GM23338 (cell line): ENCODE results near the gene VAV3. TPM values are rescaled to one million over a fixed set of nuclear protein-coding genes. Genes with fewer than 3 reads are reported as not detected.

ENCODE experiments used
- ATAC-seq: fragments of 200-7000 bp; cut with Tn5 transposase; 3 replicates; pipeline ENCODE4 v1.9.1; 2020
- DNase-seq: peaks from one replicate; pipeline ENCODE4 v3.0.0-alpha.2; 2015; ENCODE audit warnings: low spot score
- H2AFZ ChIP-seq: fragments of 200-600 bp; sonication (generic); 2 replicates; pipeline ENCODE4 v1.8.0; 2016; ENCODE audit warnings: antibody characterized with exemption, mild to moderate bottlenecking, moderate library complexity
- H3F3A ChIP-seq: fragments of 200-600 bp; sonication (generic); replicated peaks from 2 replicates; pipeline ENCODE4 v1.8.0; 2017; ENCODE audit warnings: antibody characterized with exemption, mixed run types, low read depth
- H3K27ac ChIP-seq: fragments of 200-600 bp; sonication (generic); 2 replicates; pipeline ENCODE4 v1.6.1; 2016; ENCODE audit warnings: low read depth
- H3K27me3 ChIP-seq: fragments of 200-600 bp; sonication (generic); 2 replicates; pipeline ENCODE4 v1.8.0; 2016; ENCODE audit warnings: mild to moderate bottlenecking, mixed run types, moderate library complexity; ENCODE audit not compliant: insufficient read depth
- H3K36me3 ChIP-seq: fragments of 200-600 bp; sonication (generic); 2 replicates; pipeline ENCODE4 v1.8.0; 2016; ENCODE audit warnings: mild to moderate bottlenecking; ENCODE audit not compliant: insufficient read depth
- H3K4me1 ChIP-seq: fragments of 200-600 bp; sonication (generic); 2 replicates; pipeline ENCODE4 v1.8.0; 2016; ENCODE audit warnings: mild to moderate bottlenecking, moderate library complexity; ENCODE audit not compliant: insufficient read depth
- H3K4me2 ChIP-seq: fragments of 200-600 bp; sonication (generic); 2 replicates; pipeline ENCODE4 v1.7.1; 2017; ENCODE audit warnings: mixed run types
- H3K4me3 ChIP-seq: fragments of 200-600 bp; sonication (generic); 2 replicates; pipeline ENCODE4 v1.6.1; 2016; ENCODE audit warnings: mixed run types
- H3K79me2 ChIP-seq: fragments of 200-600 bp; sonication (generic); replicated peaks from 2 replicates; pipeline ENCODE4 v1.8.0; 2017; ENCODE audit warnings: mild to moderate bottlenecking; ENCODE audit not compliant: insufficient read depth
- H3K9me2 ChIP-seq: fragments of 200-600 bp; sonication (generic); 2 replicates; pipeline ENCODE4 v1.8.0; 2017; ENCODE audit not compliant: insufficient read depth
- H4K20me1 ChIP-seq: fragments of 200-600 bp; sonication (generic); replicated peaks from 2 replicates; pipeline ENCODE4 v1.8.0; 2017; ENCODE audit warnings: mild to moderate bottlenecking; ENCODE audit not compliant: insufficient read depth
- H3K27ac Mint-ChIP-seq: 2 replicates; pipeline ENCODE4 v1.8.0; 2020; ENCODE audit warnings: inconsistent platforms, mild to moderate bottlenecking, moderate library complexity, mixed read lengths
- H3K27me3 Mint-ChIP-seq: 3 replicates; pipeline ENCODE4 v1.8.0; 2022; ENCODE audit warnings: low read depth, mild to moderate bottlenecking, moderate library complexity, mixed read lengths, inconsistent platforms; ENCODE audit not compliant: insufficient read depth, poor library complexity
- H3K36me3 Mint-ChIP-seq: 3 replicates; pipeline ENCODE4 v1.8.0; 2021; ENCODE audit warnings: low read depth, mild to moderate bottlenecking, inconsistent platforms, moderate library complexity, mixed read lengths
- H3K4me1 Mint-ChIP-seq: 3 replicates; pipeline ENCODE4 v1.8.0; 2020; ENCODE audit warnings: mild to moderate bottlenecking, inconsistent platforms, mixed read lengths
- H3K4me3 Mint-ChIP-seq: 3 replicates; pipeline ENCODE4 v1.8.0; 2021; ENCODE audit warnings: moderate library complexity, mild to moderate bottlenecking, inconsistent platforms, mixed read lengths
- H3K9me3 Mint-ChIP-seq: 3 replicates; pipeline ENCODE4 v1.8.0; 2020; ENCODE audit warnings: moderate library complexity, mild to moderate bottlenecking, inconsistent platforms, mixed read lengths
- EZH2 ChIP-seq: fragments of 200-600 bp; sonication (generic); IDR thresholded peaks from one replicate; pipeline ENCODE4 v1.8.0; 2017; ENCODE audit warnings: antibody characterized with exemption, mild to moderate bottlenecking, low read depth; ENCODE audit not compliant: unreplicated experiment
- EZH2phosphoT487 ChIP-seq: fragments of 200-600 bp; sonication (generic); IDR thresholded peaks from one replicate; pipeline ENCODE4 v1.8.1; 2018; ENCODE audit warnings: antibody characterized with exemption; ENCODE audit not compliant: unreplicated experiment
- NANOG ChIP-seq: IDR thresholded peaks from 2 replicates; pipeline ENCODE4 v1.6.1; 2016; ENCODE audit warnings: antibody characterized with exemption, borderline replicate concordance
- POLR2AphosphoS5 ChIP-seq: IDR thresholded peaks from 2 replicates; pipeline ENCODE4 v1.6.1; 2016; ENCODE audit warnings: antibody characterized with exemption, low read depth
- STAT1 ChIP-seq: IDR thresholded peaks from one replicate; pipeline ENCODE4 v1.6.1; 2016; ENCODE audit warnings: antibody characterized with exemption; ENCODE audit not compliant: unreplicated experiment
- ZNF331 ChIP-seq: fragments of 250-450 bp; sonication (Bioruptor Pico); IDR thresholded peaks from 2 replicates; pipeline ENCODE4 v1.5.0; 2020; ENCODE audit warnings: low read depth, mild to moderate bottlenecking, moderate library complexity
- polyA plus RNA-seq: library from polyadenylated mRNA; unstranded; fragments of >200 nt; fragmentation: Nextera tagmentation; extraction: Ambion mirVana; gene quantifications from 2 replicates; pipeline ENCODE4 v1.2.1, GENCODE V29; 2016
- total RNA-seq: library from RNA; depleted of rRNA; stranded (reverse); fragments of >200 nt; shearing (Covaris generic); gene quantifications from 2 replicates; pipeline ENCODE4 v1.2.3, GENCODE V29; 2014
- TF ChIP-seq, protein P1 (sequence below): IDR thresholded peaks from 2 replicates; pipeline ENCODE4 v1.6.1; 2016; ENCODE audit warnings: antibody characterized with exemption
- TF ChIP-seq, protein P2 (sequence below): IDR thresholded peaks from one replicate; pipeline ENCODE4 v1.6.1; 2018; ENCODE audit warnings: antibody characterized with exemption; ENCODE audit not compliant: unreplicated experiment

The VAV3 gene
- total and polyA plus RNA-seq, 2 experiments from 2014 or later, result 3.0 to 11.3 TPM

DNA sequence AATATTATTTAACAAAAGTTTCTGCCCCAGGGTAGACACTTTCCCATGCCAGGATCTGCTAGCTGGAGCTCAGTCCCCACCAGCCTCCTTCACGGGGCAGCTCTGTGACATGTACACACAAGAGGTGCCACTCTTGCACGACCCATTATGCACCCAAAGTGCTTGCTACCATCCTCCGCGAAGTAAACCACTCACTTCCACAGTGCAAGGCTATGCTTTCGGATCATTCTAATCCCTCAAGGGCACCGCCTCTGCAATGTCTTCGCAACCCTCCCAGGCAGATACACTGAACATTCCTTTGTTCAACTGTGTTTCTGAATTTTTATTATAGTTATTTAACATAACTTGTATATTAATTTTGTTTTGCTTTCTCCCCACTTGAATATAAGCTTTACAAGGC lies 303.8 kb downstream of the VAV3 start:
- Histone ChIP-seq H3F3A (no peaks in the 10 kb centered on the region), H3K4me3 (no peak overlapping the region), H3K79me2 (no peaks in the 10 kb centered on the region), H3K4me2 (no peak overlapping the region), H3K27me3 (no peaks in the 10 kb centered on the region), H3K27ac (no peak overlapping the region), H3K4me1 (no peaks in the 10 kb centered on the region), H3K9me2 (no peaks in the 10 kb centered on the region), H3K36me3 (no peaks in the 10 kb centered on the region), H2AFZ (no peak overlapping the region), H4K20me1 (no peaks in the 10 kb centered on the region)
- H3K27ac Mint-ChIP-seq, result no peak overlapping the region
- ATAC-seq, result no peak
- no peaks in the 10 kb centered on the region for H3K9me3 Mint-ChIP-seq
- no peaks in the 10 kb centered on the region for H3K4me1 Mint-ChIP-seq
- H3K4me3 Mint-ChIP-seq, result no peak overlapping the region
- no peaks in the 10 kb centered on the region for H3K27me3 Mint-ChIP-seq
- TF ChIP-seq POLR2AphosphoS5 (no peak), EZH2 (no peak)
- TF ChIP-seq, protein P1, sequence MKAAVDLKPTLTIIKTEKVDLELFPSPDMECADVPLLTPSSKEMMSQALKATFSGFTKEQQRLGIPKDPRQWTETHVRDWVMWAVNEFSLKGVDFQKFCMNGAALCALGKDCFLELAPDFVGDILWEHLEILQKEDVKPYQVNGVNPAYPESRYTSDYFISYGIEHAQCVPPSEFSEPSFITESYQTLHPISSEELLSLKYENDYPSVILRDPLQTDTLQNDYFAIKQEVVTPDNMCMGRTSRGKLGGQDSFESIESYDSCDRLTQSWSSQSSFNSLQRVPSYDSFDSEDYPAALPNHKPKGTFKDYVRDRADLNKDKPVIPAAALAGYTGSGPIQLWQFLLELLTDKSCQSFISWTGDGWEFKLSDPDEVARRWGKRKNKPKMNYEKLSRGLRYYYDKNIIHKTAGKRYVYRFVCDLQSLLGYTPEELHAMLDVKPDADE, result no peak
- no peak for DNase-seq
- H3K36me3 Mint-ChIP-seq, result no peaks in the 10 kb centered on the region

DNA sequence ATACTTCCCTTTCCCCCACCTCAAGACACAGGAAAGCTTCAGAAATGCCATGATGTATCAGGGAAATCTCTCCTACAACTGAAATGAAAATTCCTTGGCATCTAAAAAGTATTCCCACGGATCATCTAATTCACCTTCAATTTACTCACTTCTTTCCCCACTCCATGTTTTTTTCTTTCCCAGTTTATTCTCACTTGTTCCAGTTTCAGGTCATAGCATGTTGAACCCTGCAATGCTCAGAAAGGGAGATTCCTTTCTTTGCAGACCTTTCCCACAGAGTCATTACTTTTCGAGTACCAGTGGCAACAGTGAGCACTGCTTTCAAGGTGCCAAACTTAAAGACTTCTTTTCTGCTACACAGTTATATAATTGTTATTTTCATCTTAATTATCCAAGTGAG lies 305.0 kb downstream of the VAV3 start:
- Histone ChIP-seq H4K20me1 (no peaks in the 10 kb centered on the region), H3K4me2 (no peak overlapping the region), H3K4me1 (no peaks in the 10 kb centered on the region), H3K9me2 (no peaks in the 10 kb centered on the region), H3K27ac (no peak overlapping the region), H3K27me3 (no peaks in the 10 kb centered on the region), H3K79me2 (no peaks in the 10 kb centered on the region), H3K36me3 (no peaks in the 10 kb centered on the region), H3K4me3 (no peak overlapping the region), H2AFZ (no peak overlapping the region), H3F3A (no peaks in the 10 kb centered on the region)
- Mint-ChIP-seq H3K4me1 (no peaks in the 10 kb centered on the region), H3K9me3 (no peaks in the 10 kb centered on the region), H3K27me3 (no peaks in the 10 kb centered on the region), H3K36me3 (no peaks in the 10 kb centered on the region), H3K27ac (no peak overlapping the region), H3K4me3 (no peak overlapping the region)
- no peak for ATAC-seq
- no peak for TF ChIP-seq EZH2phosphoT487
- no peak for TF ChIP-seq EZH2
- TF ChIP-seq STAT1, result no peak
- TF ChIP-seq ZNF331 (CRISPR knock-in tag), result no peak
- DNase-seq, result no peak

- no peak overlapping the region for H3K27ac ChIP-seq
- no peaks in the 10 kb centered on the region for H3K9me2 ChIP-seq
- H3K27me3 Mint-ChIP-seq, result no peaks in the 10 kb centered on the region
- H3K4me1 ChIP-seq, result no peaks in the 10 kb centered on the region
- ATAC-seq (no peak), DNase-seq (no peak)
- H3K36me3 ChIP-seq, result no peaks in the 10 kb centered on the region
- H3K27me3 ChIP-seq, result no peaks in the 10 kb centered on the region
- no peak overlapping the region for H3K4me3 Mint-ChIP-seq
- peaks cover 11% of the 10 kb centered on the region; the same call in 2 of the 3 replicates for H3K4me1 Mint-ChIP-seq
- no peak overlapping the region for H3K27ac Mint-ChIP-seq
- no peak overlapping the region for H3K4me2 ChIP-seq
- H3K4me3 ChIP-seq, result no peak overlapping the region
- no peaks in the 10 kb centered on the region for H3K36me3 Mint-ChIP-seq
- no peaks in the 10 kb centered on the region for H3K9me3 Mint-ChIP-seq
- H4K20me1 ChIP-seq, result no peaks in the 10 kb centered on the region
- H2AFZ ChIP-seq, result no peak overlapping the region
- H3K79me2 ChIP-seq, result no peaks in the 10 kb centered on the region
- no peaks in the 10 kb centered on the region for H3F3A ChIP-seq
- TF ChIP-seq, protein P2, sequence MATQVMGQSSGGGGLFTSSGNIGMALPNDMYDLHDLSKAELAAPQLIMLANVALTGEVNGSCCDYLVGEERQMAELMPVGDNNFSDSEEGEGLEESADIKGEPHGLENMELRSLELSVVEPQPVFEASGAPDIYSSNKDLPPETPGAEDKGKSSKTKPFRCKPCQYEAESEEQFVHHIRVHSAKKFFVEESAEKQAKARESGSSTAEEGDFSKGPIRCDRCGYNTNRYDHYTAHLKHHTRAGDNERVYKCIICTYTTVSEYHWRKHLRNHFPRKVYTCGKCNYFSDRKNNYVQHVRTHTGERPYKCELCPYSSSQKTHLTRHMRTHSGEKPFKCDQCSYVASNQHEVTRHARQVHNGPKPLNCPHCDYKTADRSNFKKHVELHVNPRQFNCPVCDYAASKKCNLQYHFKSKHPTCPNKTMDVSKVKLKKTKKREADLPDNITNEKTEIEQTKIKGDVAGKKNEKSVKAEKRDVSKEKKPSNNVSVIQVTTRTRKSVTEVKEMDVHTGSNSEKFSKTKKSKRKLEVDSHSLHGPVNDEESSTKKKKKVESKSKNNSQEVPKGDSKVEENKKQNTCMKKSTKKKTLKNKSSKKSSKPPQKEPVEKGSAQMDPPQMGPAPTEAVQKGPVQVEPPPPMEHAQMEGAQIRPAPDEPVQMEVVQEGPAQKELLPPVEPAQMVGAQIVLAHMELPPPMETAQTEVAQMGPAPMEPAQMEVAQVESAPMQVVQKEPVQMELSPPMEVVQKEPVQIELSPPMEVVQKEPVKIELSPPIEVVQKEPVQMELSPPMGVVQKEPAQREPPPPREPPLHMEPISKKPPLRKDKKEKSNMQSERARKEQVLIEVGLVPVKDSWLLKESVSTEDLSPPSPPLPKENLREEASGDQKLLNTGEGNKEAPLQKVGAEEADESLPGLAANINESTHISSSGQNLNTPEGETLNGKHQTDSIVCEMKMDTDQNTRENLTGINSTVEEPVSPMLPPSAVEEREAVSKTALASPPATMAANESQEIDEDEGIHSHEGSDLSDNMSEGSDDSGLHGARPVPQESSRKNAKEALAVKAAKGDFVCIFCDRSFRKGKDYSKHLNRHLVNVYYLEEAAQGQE, result no peak
- TF ChIP-seq NANOG, result no peak
- no peak for TF ChIP-seq EZH2phosphoT487
Measured at GRCh38 chr1:107657356-107657755, 307.6 kb downstream of the VAV3 start.
